H9 (cell line): ENCODE data around the gene PFKP. TPM values are rescaled to one million over a fixed set of nuclear protein-coding genes. Genes with fewer than 3 reads are reported as not detected.

Experiments
- DNase-seq: peaks from one replicate; pipeline ENCODE4 v3.0.0-alpha.2; 2017
- H2AFZ ChIP-seq: one replicate; pipeline ENCODE4 v1.6.1; 2013; ENCODE audit warnings: mild to moderate bottlenecking, low read length, control low read depth, moderate library complexity
- H2AK5ac ChIP-seq: 2 replicates; pipeline ENCODE4 v1.6.1; 2013; ENCODE audit warnings: low read length, control low read depth, mixed read lengths; ENCODE audit not compliant: insufficient read length
- H2BK120ac ChIP-seq: one replicate; pipeline ENCODE4 v1.6.1; 2013; ENCODE audit warnings: low read depth, mild to moderate bottlenecking, low read length, control low read depth, inconsistent platforms; ENCODE audit not compliant: poor library complexity, severe bottlenecking
- H2BK12ac ChIP-seq: 2 replicates; pipeline ENCODE4 v1.6.1; 2013; ENCODE audit warnings: low read length, control low read depth, mixed read lengths, low read depth; ENCODE audit not compliant: insufficient read length
- H2BK15ac ChIP-seq: 2 replicates; pipeline ENCODE4 v1.6.1; 2013; ENCODE audit warnings: low read depth, low read length, control low read depth
- H2BK20ac ChIP-seq: one replicate; pipeline ENCODE4 v1.6.1; 2013; ENCODE audit warnings: low read depth, mild to moderate bottlenecking, low read length, control low read depth, inconsistent platforms; ENCODE audit not compliant: poor library complexity, severe bottlenecking
- H2BK5ac ChIP-seq: 2 replicates; pipeline ENCODE4 v1.6.1; 2013; ENCODE audit warnings: low read length, control low read depth, mixed read lengths; ENCODE audit not compliant: insufficient read length
- H3K14ac ChIP-seq: 2 replicates; pipeline ENCODE4 v1.6.1; 2013; ENCODE audit warnings: low read length, control low read depth; ENCODE audit not compliant: insufficient read depth
- H3K18ac ChIP-seq: 2 replicates; pipeline ENCODE4 v1.6.1; 2013; ENCODE audit warnings: low read depth, mild to moderate bottlenecking, mixed read lengths, low read length, control low read depth; ENCODE audit not compliant: insufficient read length
- H3K23ac ChIP-seq: 2 replicates; pipeline ENCODE4 v1.6.1; 2013; ENCODE audit warnings: low read length, control low read depth, mixed read lengths, low read depth; ENCODE audit not compliant: insufficient read length
- H3K23me2 ChIP-seq: 2 replicates; pipeline ENCODE4 v1.6.1; 2013; ENCODE audit warnings: low read depth, mild to moderate bottlenecking, mixed read lengths, low read length, control low read depth; ENCODE audit not compliant: insufficient read length, poor library complexity, severe bottlenecking
- H3K27ac ChIP-seq: 2 replicates; pipeline ENCODE4 v1.5.1; 2013; ENCODE audit warnings: low read length, control low read depth, mixed read lengths, low read depth; ENCODE audit not compliant: insufficient read length
- H3K27me3 ChIP-seq: 2 replicates; pipeline ENCODE4 v1.6.1; 2013; ENCODE audit warnings: low read length, control low read depth, inconsistent platforms; ENCODE audit not compliant: insufficient read depth
- H3K4ac ChIP-seq: 2 replicates; pipeline ENCODE4 v1.6.1; 2013; ENCODE audit warnings: low read depth, mild to moderate bottlenecking, control low read depth, inconsistent platforms, low read length, moderate library complexity
- H3K4me1 ChIP-seq: 2 replicates; pipeline ENCODE4 v1.6.1; 2013; ENCODE audit warnings: low read length, control low read depth, inconsistent platforms; ENCODE audit not compliant: insufficient read depth
- H3K4me2 ChIP-seq: 2 replicates; pipeline ENCODE4 v1.6.1; 2013; ENCODE audit warnings: low read length, control low read depth, mixed read lengths; ENCODE audit not compliant: insufficient read length, insufficient read depth
- H3K56ac ChIP-seq: 2 replicates; pipeline ENCODE4 v1.6.1; 2013; ENCODE audit warnings: low read depth, mild to moderate bottlenecking, mixed read lengths, low read length, control low read depth; ENCODE audit not compliant: insufficient read length
- H3K79me1 ChIP-seq: 2 replicates; pipeline ENCODE4 v1.6.1; 2013; ENCODE audit warnings: low read depth, mild to moderate bottlenecking, moderate library complexity, low read length, control low read depth, inconsistent platforms; ENCODE audit not compliant: insufficient read depth, poor library complexity, severe bottlenecking
- H3K79me2 ChIP-seq: 2 replicates; pipeline ENCODE4 v1.6.1; 2013; ENCODE audit warnings: low read length, control low read depth, inconsistent platforms; ENCODE audit not compliant: insufficient read depth
- H3K9ac ChIP-seq: 2 replicates; pipeline ENCODE4 v1.6.1; 2013; ENCODE audit warnings: low read length, control low read depth, mixed read lengths; ENCODE audit not compliant: insufficient read length; ENCODE audit errors: extremely low read depth
- H3K9me3 ChIP-seq: one replicate; pipeline ENCODE4 v1.6.1; 2013; ENCODE audit warnings: low read depth, low read length, inconsistent platforms; ENCODE audit not compliant: control insufficient read depth
- H3T11ph ChIP-seq: one replicate; pipeline ENCODE4 v1.6.1; 2013; ENCODE audit warnings: mild to moderate bottlenecking, low read length, control low read depth, inconsistent platforms
- H4K20me1 ChIP-seq: one replicate; pipeline ENCODE4 v1.6.1; 2013; ENCODE audit not compliant: control insufficient read depth, insufficient read length, insufficient read depth
- H4K5ac ChIP-seq: 2 replicates; pipeline ENCODE4 v1.6.1; 2013; ENCODE audit warnings: low read depth, mild to moderate bottlenecking, mixed read lengths, low read length, control low read depth; ENCODE audit not compliant: insufficient read length
- H4K8ac ChIP-seq: replicated peaks from 2 replicates; pipeline ENCODE4 v1.6.1; 2013; ENCODE audit warnings: low read length, control low read depth, mixed read lengths, low read depth; ENCODE audit not compliant: insufficient read length
- H4K91ac ChIP-seq: 2 replicates; pipeline ENCODE4 v1.6.1; 2013; ENCODE audit warnings: low read depth, mild to moderate bottlenecking, moderate library complexity, mixed read lengths, low read length, control low read depth; ENCODE audit not compliant: insufficient read length
- H3K27ac Mint-ChIP-seq, 3 experiments: 2 replicates in 2 of 3; 3 replicates in 1 of 3; pipeline ENCODE4 v1.8.0; 2020 to 2021; ENCODE audit warnings: mixed read lengths in 3 of 3, mild to moderate bottlenecking in 1 of 3, moderate library complexity in 1 of 3
- H3K27me3 Mint-ChIP-seq: 2 replicates; pipeline ENCODE4 v1.8.0; 2021; ENCODE audit warnings: low read depth, mild to moderate bottlenecking, moderate library complexity, mixed read lengths
- H3K36me3 Mint-ChIP-seq, 3 experiments: 2 replicates in 2 of 3; 3 replicates in 1 of 3; pipeline ENCODE4 v1.8.0; 2020 to 2021; ENCODE audit warnings: low read depth in 3 of 3, mixed read lengths in 3 of 3; ENCODE audit not compliant: insufficient read depth in 1 of 3
- H3K4me1 Mint-ChIP-seq, 2 experiments: 2 replicates each; pipeline ENCODE4 v1.8.0; 2020; ENCODE audit warnings: mixed read lengths in 2 of 2
- H3K4me3 Mint-ChIP-seq, 2 experiments: 2 replicates in 1 of 2; 3 replicates in 1 of 2; pipeline ENCODE4 v1.8.0; 2020 to 2021; ENCODE audit warnings: mild to moderate bottlenecking in 2 of 2, mixed read lengths in 2 of 2, moderate library complexity in 1 of 2
- H3K9me3 Mint-ChIP-seq, 2 experiments: 2 replicates in 1 of 2; 3 replicates in 1 of 2; pipeline ENCODE4 v1.8.0; 2020; ENCODE audit warnings: mild to moderate bottlenecking in 2 of 2, mixed read lengths in 2 of 2, moderate library complexity in 1 of 2
- CTCF ChIP-seq: fragments of 200-600 bp; sonication (generic); conservative IDR thresholded peaks from 3 replicates; pipeline ENCODE4 v1.8.0; 2021; ENCODE audit warnings: antibody characterized with exemption, mild to moderate bottlenecking
- WGBS: extraction: QIAGEN DNeasy Blood & Tissue Kit; methylation state at CpG from one replicate; pipeline ENCODE4 v1.1.7; 2013; ENCODE audit warnings: missing lambda C conversion rate, low lambda C conversion rate, mixed read lengths; ENCODE audit not compliant: insufficient read length; ENCODE audit errors: extremely low coverage; 5-methylcytosine and 5-hydroxymethylcytosine counted together
- total RNA-seq: library from RNA; stranded (reverse); gene quantifications from 2 replicates; pipeline ENCODE4 v1.2.1, GENCODE V29; 2021

The PFKP gene
- total RNA-seq, 1 experiment from 2014 or later = 145 TPM

GRCh38 chr10:3064423-3064822 lies 2.9 kb upstream of the PFKP start:
- H2AFZ ChIP-seq = no peak overlapping the region
- no peak overlapping the region for H4K5ac ChIP-seq
- no peak overlapping the region for H2BK120ac ChIP-seq
- no peak overlapping the region for H2BK15ac ChIP-seq
- WGBS = no CpG with 5 or more reads among the region's 2 CpGs
- no peak overlapping the region for H3T11ph ChIP-seq
- H2BK5ac ChIP-seq = no peak overlapping the region
- H3K79me2 ChIP-seq = no peaks in the 10 kb centered on the region; the same call in 1 of the 2 replicates
- Mint-ChIP-seq H3K4me1 (peaks cover 10% of the 10 kb centered on the region in 2 experiments), H3K27me3 (peaks cover 28% of the 10 kb centered on the region), H3K36me3 (peaks cover 3 to 4% (median 4%) of the 10 kb centered on the region in 3 experiments; a peak in 6 of 7 replicates), H3K4me3 (no peak overlapping the region), H3K9me3 (no peaks in the 10 kb centered on the region), H3K27ac (no peak overlapping the region)
- H3K4ac ChIP-seq = no peak overlapping the region
- H3K9ac ChIP-seq = no peak overlapping the region
- no peaks in the 10 kb centered on the region for H3K27me3 ChIP-seq
- peaks cover 6% of the 10 kb centered on the region for H3K23me2 ChIP-seq
- no peaks in the 10 kb centered on the region for H4K20me1 ChIP-seq
- no peak overlapping the region for H4K8ac ChIP-seq
- no peak overlapping the region for H2BK20ac ChIP-seq
- no peak overlapping the region for H3K27ac ChIP-seq
- no peaks in the 10 kb centered on the region for H3K79me1 ChIP-seq
- no peak overlapping the region for H3K4me2 ChIP-seq
- no peak overlapping the region for H3K18ac ChIP-seq
- H2BK12ac ChIP-seq = no peak overlapping the region
- DNase-seq = no peak
- no peak overlapping the region for H3K56ac ChIP-seq
- no peaks in the 10 kb centered on the region for H3K9me3 ChIP-seq
- H4K91ac ChIP-seq = no peak overlapping the region
- no peak overlapping the region for H3K23ac ChIP-seq
- H3K14ac ChIP-seq = no peak overlapping the region
- no peak for TF ChIP-seq CTCF
- H2AK5ac ChIP-seq = no peak overlapping the region
- H3K4me1 ChIP-seq = no peaks in the 10 kb centered on the region
